ENCODE measurements around the gene UBQLN3.

UBQLN3 gene

GRCh38 chr11:5509803-5510202 is at the start of gene UBQLN3:
Gene UBQLN3 (minus strand): TSS chr11:5509957. CDS start chr11:5509558, 399 bp downstream.
- no peak for DNase-seq

GRCh38 chr11:5557751-5558150 is 48.0 kb upstream of the UBQLN3 start:
- DNase-seq: no peak

- no peak for DNase-seq
These were observed 46.9 kb upstream of the UBQLN3 start for GRCh38 chr11:5556596-5557188.

- no peak for DNase-seq
These were observed 43.6 kb upstream of the UBQLN3 start for GRCh38 chr11:5553343-5553742.

- no peak for DNase-seq
These were observed 40.8 kb upstream of the UBQLN3 start for GRCh38 chr11:5550440-5551095.

GRCh38 chr11:5548440-5548839 is 38.7 kb upstream of the UBQLN3 start, which contains the start of gene OR52H1:
Gene OR52H1 (minus strand): TSS chr11:5548540. CDS start chr11:5545505, 3,035 bp downstream.
- no peak for DNase-seq

GRCh38 chr11:5547982-5548381 is 38.2 kb upstream of the UBQLN3 start:
- no peak for DNase-seq

- no peak for DNase-seq
These were observed 36.7 kb upstream of the UBQLN3 start for GRCh38 chr11:5546457-5546856.

- DNase-seq: no peak
These were observed 31.7 kb upstream of the UBQLN3 start for GRCh38 chr11:5541427-5541826.

GRCh38 chr11:5536482-5536881 is 26.7 kb upstream of the UBQLN3 start:
- DNase-seq: no peak

GRCh38 chr11:5534046-5534445 is 24.3 kb upstream of the UBQLN3 start:
- DNase-seq: no peak

- no peak for DNase-seq
These were observed 21.5 kb upstream of the UBQLN3 start for GRCh38 chr11:5531053-5531831.

- no peak for DNase-seq
These were observed 18.7 kb upstream of the UBQLN3 start for GRCh38 chr11:5528495-5528894.

- DNase-seq: no peak
These were observed 18.0 kb upstream of the UBQLN3 start for GRCh38 chr11:5527716-5528115.

- DNase-seq: no peak
These were observed 15.0 kb upstream of the UBQLN3 start for GRCh38 chr11:5524756-5525155.

- no peak for DNase-seq
These were observed 12.6 kb upstream of the UBQLN3 start for GRCh38 chr11:5522308-5522707.

- DNase-seq: no peak
These were observed 11.8 kb upstream of the UBQLN3 start for GRCh38 chr11:5521540-5521939.

- no peak for DNase-seq
These were observed 6.8 kb upstream of the UBQLN3 start, which contains the start of gene UBQLNL for GRCh38 chr11:5516599-5516998. Gene UBQLNL (minus strand): TSS chr11:5516699. CDS start chr11:5516441, 258 bp downstream.

- no peak for DNase-seq
These were observed 5.1 kb upstream of the UBQLN3 start for GRCh38 chr11:5514841-5515240.

- no peak for DNase-seq
These were observed 1.2 kb downstream of the UBQLN3 start for GRCh38 chr11:5508605-5509004.

GRCh38 chr11:5507933-5508305 is 1.8 kb downstream of the UBQLN3 start:
- no peak for DNase-seq

GRCh38 chr11:5507177-5507932 is 2.4 kb downstream of the UBQLN3 start:
- DNase-seq: no peak

- no peak for DNase-seq
These were observed 4.3 kb downstream of the UBQLN3 start for GRCh38 chr11:5505363-5506048.
